ENCODE results near the gene LEMD2. TPM values are rescaled to one million over a fixed set of nuclear protein-coding genes. Genes with fewer than 3 reads are reported as not detected.

LEMD2 gene
- total RNA-seq, 1 experiment from 2014 or later, result 43.9 TPM

- H3K9me3 ChIP-seq (ENCODE audit: control insufficient read depth in 1 of 2, insufficient read depth in 1 of 2, low read depth in 1 of 2, low read length in 2 of 2), result no peaks in the 10 kb centered on the region
- no peak for DNase-seq (ENCODE audit: low read depth, low spot score)
- H3K27ac ChIP-seq (ENCODE audit: low read depth, low read length), result no peak overlapping the region
- ChIA-PET CTCF (no interaction called here), RAD21 (ENCODE audit: low non-redundant PET in 1 of 2, low total read pairs in 2 of 2, uncharacterized antibody in 2 of 2, unreplicated experiment in 2 of 2) (no interaction called here), POLR2A (no interaction called here)
- BruUV-seq (replicated peaks), result no TSS peak
- no peak overlapping the region for H3K9ac ChIP-seq (ENCODE audit: low read length)
- TF ChIP-seq CEBPB (IDR thresholded peaks at IDR 0.05; ENCODE audit: low read depth) (no peak), EZH2 (IDR thresholded peaks at IDR 0.05) (no peak), SIN3A (IDR thresholded peaks at IDR 0.05; ENCODE audit: low read depth) (no peak)
- ATAC-seq, result no peak
- H3K36me3 ChIP-seq (ENCODE audit: control insufficient read depth in 1 of 2, insufficient read depth in 2 of 2, low read length in 2 of 2), result no peaks in the 10 kb centered on the region
- no peak overlapping the region for H3K4me3 ChIP-seq (replicated peaks in 1 of 2; ENCODE audit: low read depth in 1 of 2, low read length in 2 of 2)
- H3K4me2 ChIP-seq (ENCODE audit: low read length), result no peak overlapping the region
- H2AFZ ChIP-seq (ENCODE audit: low read depth, low read length, poor library complexity, severe bottlenecking), result no peak overlapping the region
- intact Hi-C loops (cut with micrococcal nuclease), result no loop called here
- H3K9me2 ChIP-seq (ENCODE audit: insufficient read depth), result peaks cover 5% of the 10 kb centered on the region; the same call in 1 of the 2 replicates
- no peaks in the 10 kb centered on the region for H4K20me1 ChIP-seq (ENCODE audit: insufficient read depth)
- peaks cover 16% of the 10 kb centered on the region for H3K79me2 ChIP-seq (ENCODE audit: insufficient read depth, low read length)
- H3K27me3 ChIP-seq (ENCODE audit: insufficient read depth, low read length), result peaks cover 8% of the 10 kb centered on the region; the same call in 1 of the 2 replicates
- H3K4me1 ChIP-seq (ENCODE audit: control insufficient read depth in 1 of 2, insufficient read depth in 2 of 2, low read length in 2 of 2), result peaks cover 7 to 21% of the 10 kb centered on the region in 2 experiments; a peak in 3 of 4 replicates
Measured at GRCh38 chr6:33791620-33792019, 2.7 kb upstream of the LEMD2 start.

- Histone ChIP-seq H3K4me3 (replicated peaks in 1 of 2; ENCODE audit: low read depth in 1 of 2, low read length in 2 of 2) (no peak overlapping the region), H3K9me3 (ENCODE audit: control insufficient read depth in 1 of 2, insufficient read depth in 1 of 2, low read depth in 1 of 2, low read length in 2 of 2) (no peaks in the 10 kb centered on the region), H3K9ac (ENCODE audit: low read length) (no peak overlapping the region), H3K79me2 (ENCODE audit: insufficient read depth, low read length) (peaks cover 23% of the 10 kb centered on the region), H4K20me1 (ENCODE audit: insufficient read depth) (no peaks in the 10 kb centered on the region), H3K36me3 (ENCODE audit: control insufficient read depth in 1 of 2, insufficient read depth in 2 of 2, low read length in 2 of 2) (no peaks in the 10 kb centered on the region), H2AFZ (ENCODE audit: low read depth, low read length, poor library complexity, severe bottlenecking) (no peak overlapping the region), H3K4me2 (ENCODE audit: low read length) (no peak overlapping the region), H3K27me3 (ENCODE audit: insufficient read depth, low read length) (peaks cover 8% of the 10 kb centered on the region; the same call in 1 of the 2 replicates), H3K4me1 (ENCODE audit: control insufficient read depth in 1 of 2, insufficient read depth in 2 of 2, low read length in 2 of 2) (peaks cover 7 to 22% of the 10 kb centered on the region in 2 experiments; a peak in 3 of 4 replicates), H3K9me2 (ENCODE audit: insufficient read depth) (peaks cover 5% of the 10 kb centered on the region; the same call in 1 of the 2 replicates), H3K27ac (ENCODE audit: low read depth, low read length) (no peak overlapping the region)
- ATAC-seq (no peak), DNase-seq (ENCODE audit: low read depth, low spot score) (no peak)
- intact Hi-C loops (cut with micrococcal nuclease), result no loop called here
- RAD21 ChIA-PET (ENCODE audit: low non-redundant PET in 1 of 2, low total read pairs in 2 of 2, uncharacterized antibody in 2 of 2, unreplicated experiment in 2 of 2), result no interaction called here
- POLR2A ChIA-PET, result no interaction called here
- CTCF ChIA-PET, result no interaction called here
- BruUV-seq (replicated peaks), result no TSS peak
- no peak for TF ChIP-seq ZFX (IDR thresholded peaks at IDR 0.05)
- TF ChIP-seq FOSL1 (IDR thresholded peaks at IDR 0.05; ENCODE audit: low read depth), result no peak
- TF ChIP-seq SRF (IDR thresholded peaks at IDR 0.05; ENCODE audit: low read depth), result no peak
- TF ChIP-seq SP1 (IDR thresholded peaks at IDR 0.05; ENCODE audit: low read depth), result no peak
- no peak for TF ChIP-seq ELF1 (IDR thresholded peaks at IDR 0.05; ENCODE audit: borderline replicate concordance, low read depth)
- TF ChIP-seq RAD21 (IDR thresholded peaks at IDR 0.05; ENCODE audit: low read depth), result no peak
- no peak for TF ChIP-seq ATF3 (IDR thresholded peaks at IDR 0.05)
- no peak for TF ChIP-seq EZH2 (IDR thresholded peaks at IDR 0.05)
- no peak for TF ChIP-seq ZNF274 (IDR thresholded peaks at IDR 0.05; ENCODE audit: low read depth, low read length)
- TF ChIP-seq, protein P1, sequence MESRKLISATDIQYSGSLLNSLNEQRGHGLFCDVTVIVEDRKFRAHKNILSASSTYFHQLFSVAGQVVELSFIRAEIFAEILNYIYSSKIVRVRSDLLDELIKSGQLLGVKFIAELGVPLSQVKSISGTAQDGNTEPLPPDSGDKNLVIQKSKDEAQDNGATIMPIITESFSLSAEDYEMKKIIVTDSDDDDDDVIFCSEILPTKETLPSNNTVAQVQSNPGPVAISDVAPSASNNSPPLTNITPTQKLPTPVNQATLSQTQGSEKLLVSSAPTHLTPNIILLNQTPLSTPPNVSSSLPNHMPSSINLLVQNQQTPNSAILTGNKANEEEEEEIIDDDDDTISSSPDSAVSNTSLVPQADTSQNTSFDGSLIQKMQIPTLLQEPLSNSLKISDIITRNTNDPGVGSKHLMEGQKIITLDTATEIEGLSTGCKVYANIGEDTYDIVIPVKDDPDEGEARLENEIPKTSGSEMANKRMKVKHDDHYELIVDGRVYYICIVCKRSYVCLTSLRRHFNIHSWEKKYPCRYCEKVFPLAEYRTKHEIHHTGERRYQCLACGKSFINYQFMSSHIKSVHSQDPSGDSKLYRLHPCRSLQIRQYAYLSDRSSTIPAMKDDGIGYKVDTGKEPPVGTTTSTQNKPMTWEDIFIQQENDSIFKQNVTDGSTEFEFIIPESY (IDR thresholded peaks at IDR 0.05; ENCODE audit: extremely low read depth, insufficient replicate concordance, low read length), result no peak
- no peak for TF ChIP-seq EGR1 (IDR thresholded peaks at IDR 0.05; ENCODE audit: low read depth)
- TF ChIP-seq REST (IDR thresholded peaks at IDR 0.05; ENCODE audit: low read depth), result no peak
Measured at GRCh38 chr6:33790910-33791309, 2.0 kb upstream of the LEMD2 start.
